Ishikawa (cell line): Measurements from ENCODE around the gene ZBTB33.

ENCODE experiments used
- CEBPB ChIP-seq: IDR thresholded peaks from 2 replicates; pipeline ENCODE4 v1.6.1; 2012
- CREB1 ChIP-seq: IDR thresholded peaks from 2 replicates; pipeline ENCODE4 v1.6.1; 2012; ENCODE audit warnings: low read depth
- EGR1 ChIP-seq: IDR thresholded peaks from 2 replicates; pipeline ENCODE4 v1.6.1; 2012
- EP300 ChIP-seq: IDR thresholded peaks from 2 replicates; pipeline ENCODE4 v1.6.1; 2012; ENCODE audit warnings: borderline replicate concordance
- FOXM1 ChIP-seq: IDR thresholded peaks from 2 replicates; pipeline ENCODE4 v1.6.1; 2012; ENCODE audit warnings: low read depth, borderline replicate concordance
- MAX ChIP-seq: IDR thresholded peaks from 2 replicates; pipeline ENCODE4 v1.6.1; 2012
- NFIC ChIP-seq: IDR thresholded peaks from 2 replicates; pipeline ENCODE4 v1.6.1; 2012
- RAD21 ChIP-seq: IDR thresholded peaks from 2 replicates; pipeline ENCODE4 v1.6.1; 2012; ENCODE audit warnings: low read depth
- REST ChIP-seq: IDR thresholded peaks from 2 replicates; pipeline ENCODE4 v1.6.1; 2012; ENCODE audit warnings: low read depth, mild to moderate bottlenecking
- TAF1 ChIP-seq: IDR thresholded peaks from 2 replicates; pipeline ENCODE4 v1.6.1; 2012; ENCODE audit warnings: low read depth, mild to moderate bottlenecking
- USF1 ChIP-seq: IDR thresholded peaks from 2 replicates; pipeline ENCODE4 v1.6.1; 2012
- YY1 ChIP-seq: IDR thresholded peaks from 2 replicates; pipeline ENCODE4 v1.6.1; 2012; ENCODE audit warnings: low read depth
- ZBTB7A ChIP-seq: IDR thresholded peaks from 2 replicates; pipeline ENCODE4 v1.6.1; 2012; ENCODE audit warnings: low read depth

GRCh38 chrX:120297923-120298322, 47.3 kb downstream of the ZBTB33 start:
- TF ChIP-seq EP300 (no peak), NFIC (no peak), USF1 (no peak), EGR1 (no peak), TAF1 (no peak), YY1 (no peak), REST (no peak), CREB1 (no peak), CEBPB (no peak), ZBTB7A (no peak), RAD21 (no peak), MAX (no peak), FOXM1 (no peak)
